IPS-18c (cell line): ENCODE results near the gene PDE1C.

Source experiments
- H3K4me3 ChIP-seq: 2 replicates; pipeline ENCODE4 v1.7.0; 2013; ENCODE audit warnings: low read depth, mild to moderate bottlenecking, low read length, moderate library complexity; ENCODE audit not compliant: insufficient read depth
- H3K9me3 ChIP-seq: one replicate; pipeline ENCODE4 v1.6.1; 2013; ENCODE audit warnings: mild to moderate bottlenecking, low read length, moderate library complexity; ENCODE audit not compliant: control insufficient read depth, insufficient read depth

Gene PDE1C

GRCh38 chr7:31702354-31702753 is 367.9 kb downstream of the PDE1C start:
- no peaks in the 10 kb centered on the region for H3K9me3 ChIP-seq
- no peak overlapping the region for H3K4me3 ChIP-seq
